Ramos (cell line): ENCODE data around the gene FKBP2.

Source experiments
- in situ Hi-C: fragments of 300-500 bp; cut with MboI; formaldehyde crosslinking; loops from one replicate; pipeline ENCODE4 v1.14.3; 2022; ENCODE audit warnings: low sequenced_read_pairs; ENCODE audit not compliant: unreplicated experiment

Gene FKBP2

GRCh38 chr11:64240435-64241240 lies at the start of gene FKBP2:
Gene FKBP2 (plus strand): TSS chr11:64241095. CDS start chr11:64242388, 1,293 bp downstream.
- in situ Hi-C loops, result loop anchor here (25.0 kb wide), 3 partner anchors 897 to 1628 kb away; partner anchors contain the start of genes B3GAT3, EML3, MTA2 and ROM1

- in situ Hi-C loops, result no loop called here
Measured at GRCh38 chr11:64192434-64192833, 48.5 kb upstream of the FKBP2 start.

GRCh38 chr11:64196626-64197025 lies 44.3 kb upstream of the FKBP2 start:
- in situ Hi-C loops, result no loop called here

GRCh38 chr11:64198511-64198910 lies 42.4 kb upstream of the FKBP2 start:
- in situ Hi-C loops, result no loop called here

- in situ Hi-C loops, result loop anchor here (5.0 kb wide), 1 partner anchor 101 kb away; the partner anchor contains the start of gene CATSPERZ
Measured at GRCh38 chr11:64201543-64201942, 39.4 kb upstream of the FKBP2 start.

GRCh38 chr11:64202992-64203391 lies 37.9 kb upstream of the FKBP2 start:
- in situ Hi-C loops, result loop anchor here (5.0 kb wide), 1 partner anchor 99 kb away; the partner anchor contains the start of gene CATSPERZ

GRCh38 chr11:64203421-64204079 lies 37.3 kb upstream of the FKBP2 start:
- in situ Hi-C loops, result loop anchor here (5.0 kb wide), 1 partner anchor 99 kb away; the partner anchor contains the start of gene CATSPERZ

GRCh38 chr11:64204080-64204440 lies 36.8 kb upstream of the FKBP2 start:
- in situ Hi-C loops, result loop anchor here (5.0 kb wide), 1 partner anchor 98 kb away; the partner anchor contains the start of gene CATSPERZ

GRCh38 chr11:64204464-64204989 lies 36.4 kb upstream of the FKBP2 start:
- in situ Hi-C loops, result loop anchor here (5.0 kb wide), 1 partner anchor 98 kb away; the partner anchor contains the start of gene CATSPERZ

- in situ Hi-C loops, result no loop called here
Measured at GRCh38 chr11:64206457-64207255, 34.2 kb upstream of the FKBP2 start, which contains the start of gene FERMT3. Gene FERMT3 (plus strand): TSS chr11:64206721. CDS start chr11:64207365, 644 bp downstream.

- in situ Hi-C loops, result no loop called here
Measured at GRCh38 chr11:64207256-64208085, 33.4 kb upstream of the FKBP2 start.

GRCh38 chr11:64208086-64208795 lies 32.7 kb upstream of the FKBP2 start:
- in situ Hi-C loops, result no loop called here

GRCh38 chr11:64208796-64209562 lies 31.9 kb upstream of the FKBP2 start:
- in situ Hi-C loops, result no loop called here

GRCh38 chr11:64209563-64209843 lies 31.4 kb upstream of the FKBP2 start:
- in situ Hi-C loops, result no loop called here

- in situ Hi-C loops, result no loop called here
Measured at GRCh38 chr11:64210301-64211020, 30.4 kb upstream of the FKBP2 start.

- in situ Hi-C loops, result no loop called here
Measured at GRCh38 chr11:64211181-64211872, 29.6 kb upstream of the FKBP2 start.

GRCh38 chr11:64216879-64217278 lies 24.0 kb upstream of the FKBP2 start:
- in situ Hi-C loops, result no loop called here
